Neutrophil (primary cell): ENCODE data around the gene CATSPER1.
A peak's percentile ranks its signal among the peaks of the same experiment; 100 is the strongest.

Experiments used
- H3K27ac ChIP-seq: fragments of 200-600 bp; sonication (generic); 2 replicates; pipeline ENCODE4 v1.5.1; 2016; ENCODE audit warnings: mild to moderate bottlenecking, moderate library complexity
- H3K27me3 ChIP-seq: fragments of 200-600 bp; sonication (generic); 2 replicates; pipeline ENCODE4 v1.6.0; 2016; ENCODE audit warnings: mild to moderate bottlenecking
- H3K36me3 ChIP-seq: fragments of 200-600 bp; sonication (generic); 2 replicates; pipeline ENCODE4 v1.5.1; 2017
- H3K4me1 ChIP-seq, 2 experiments: fragments of 200-600 bp in 1 of 2; sonication (generic) in 1 of 2; 1 replicate in 1 of 2; 2 replicates in 1 of 2; pipeline versions ENCODE4 v1.5.1 to v1.6.1; 2013 to 2016; ENCODE audit warnings: low read depth in 1 of 2, low read length in 1 of 2, mild to moderate bottlenecking in 1 of 2, moderate library complexity in 1 of 2; ENCODE audit not compliant: control insufficient read depth in 1 of 2, insufficient read depth in 1 of 2
- H3K4me3 ChIP-seq, 2 experiments: fragments of 200-600 bp in 1 of 2; sonication (generic) in 1 of 2; 1 replicate in 1 of 2; 2 replicates in 1 of 2; pipeline ENCODE4 v1.5.1; 2013 to 2016; ENCODE audit warnings: low read depth in 1 of 2, low read length in 1 of 2, mild to moderate bottlenecking in 1 of 2, moderate library complexity in 1 of 2
- H3K9me3 ChIP-seq: fragments of 200-600 bp; sonication (generic); 2 replicates; pipeline ENCODE4 v1.5.1; 2016
- CTCF ChIP-seq: fragments of 200-600 bp; sonication (generic); IDR thresholded peaks from 2 replicates; pipeline ENCODE4 v1.5.1; 2016; ENCODE audit warnings: antibody characterized with exemption

The CATSPER1 gene

GRCh38 chr11:66026017-66026529, at the start of gene CATSPER1:
TSS of gene CATSPER1 (minus strand) at chr11:66026479. CDS start at chr11:66026379, 100 bp downstream.
- TF ChIP-seq CTCF, result no peak
- Histone ChIP-seq H3K36me3 (no peaks in the 10 kb centered on the region), H3K27ac (no peak within 1 kb of the TSS)

DNA sequence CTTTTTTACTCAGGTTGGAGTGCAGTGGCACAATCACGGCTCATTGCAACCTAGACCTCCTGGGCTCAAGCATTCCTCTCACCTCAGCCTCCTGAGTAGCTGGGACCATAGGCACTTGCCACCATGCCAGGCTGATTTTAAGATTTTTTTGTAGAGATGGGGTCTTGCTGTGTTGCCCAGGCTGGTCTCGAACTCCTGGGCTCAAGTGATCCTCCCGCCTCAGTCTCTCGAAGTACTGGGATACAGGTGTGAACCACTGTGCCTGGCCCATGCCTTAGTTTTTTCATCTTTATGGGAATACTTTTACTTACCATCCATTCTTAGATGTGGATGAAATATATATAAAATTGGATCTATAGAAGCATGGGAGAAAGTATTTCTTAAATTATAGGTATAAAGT, 49.0 kb upstream of the CATSPER1 start:
- no peaks in the 10 kb centered on the region for H3K9me3 ChIP-seq
- H3K4me1 ChIP-seq, result peaks cover 30 to 37% of the 10 kb centered on the region in 2 experiments
- no peaks in the 10 kb centered on the region for H3K27me3 ChIP-seq
- H3K27ac ChIP-seq, result no peak overlapping the region
- H3K4me3 ChIP-seq, result no peak overlapping the region
- peaks cover 30% of the 10 kb centered on the region for H3K36me3 ChIP-seq
- TF ChIP-seq CTCF, result no peak

More at GRCh38 chr11:66026017-66026529, at the start of gene CATSPER1:
- Histone ChIP-seq H3K4me1 (peaks cover 6 to 18% of the 10 kb centered on the region in 2 experiments), H3K9me3 (no peaks in the 10 kb centered on the region), H3K4me3 (no peak within 1 kb of the TSS), H3K27me3 (peaks cover 30% of the 10 kb centered on the region)

GRCh38 chr11:66073669-66074068, 47.4 kb upstream of the CATSPER1 start:
- TF ChIP-seq CTCF, result no peak
- H3K27ac ChIP-seq, result no peak overlapping the region
- no peak overlapping the region for H3K4me3 ChIP-seq

DNA sequence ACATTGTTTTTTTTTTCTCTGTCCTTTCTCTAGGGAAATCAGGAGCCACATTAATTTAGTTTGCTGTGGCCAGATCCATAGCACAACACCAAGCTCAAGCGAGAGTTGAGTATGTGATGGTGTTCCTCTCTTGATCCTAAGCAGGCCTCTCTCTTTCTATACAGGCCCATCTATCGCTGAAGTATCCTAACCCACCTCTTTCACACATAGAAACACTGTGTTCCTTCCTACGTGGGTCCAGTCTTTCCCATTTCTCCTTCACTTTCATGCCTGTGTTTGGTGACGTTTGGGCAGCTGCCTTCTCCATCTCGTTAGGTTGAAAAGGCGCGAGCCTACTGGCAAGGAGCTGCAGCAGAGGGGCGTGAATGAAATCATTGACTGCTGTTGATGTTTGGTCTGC, 46.2 kb upstream of the CATSPER1 start:
- TF ChIP-seq CTCF, result no peak
- Histone ChIP-seq H3K27ac (no peak overlapping the region), H3K9me3 (no peaks in the 10 kb centered on the region), H3K36me3 (peaks cover 32% of the 10 kb centered on the region), H3K27me3 (no peaks in the 10 kb centered on the region), H3K4me3 (no peak overlapping the region), H3K4me1 (peaks cover 37 to 42% of the 10 kb centered on the region in 2 experiments)

More at GRCh38 chr11:66073669-66074068, 47.4 kb upstream of the CATSPER1 start:
- peaks cover 25% of the 10 kb centered on the region for H3K36me3 ChIP-seq
- no peaks in the 10 kb centered on the region for H3K9me3 ChIP-seq
- H3K27me3 ChIP-seq, result no peaks in the 10 kb centered on the region
- H3K4me1 ChIP-seq, result peaks cover 30 to 35% of the 10 kb centered on the region in 2 experiments

- TF ChIP-seq CTCF, result no peak
- H3K4me1 ChIP-seq, result peaks cover 37 to 42% of the 10 kb centered on the region in 2 experiments
- H3K27me3 ChIP-seq, result no peaks in the 10 kb centered on the region
- H3K36me3 ChIP-seq, result peaks cover 36% of the 10 kb centered on the region
- H3K27ac ChIP-seq, result peak overlapping the region; percentile 99
- H3K4me3 ChIP-seq, result peak overlapping the region in 1 of 2 experiments; percentile 91
- H3K9me3 ChIP-seq, result no peaks in the 10 kb centered on the region
Observed at GRCh38 chr11:66072081-66072480, 45.8 kb upstream of the CATSPER1 start.
